ENCODE results near the gene HIPK2.

HIPK2 gene

DNA sequence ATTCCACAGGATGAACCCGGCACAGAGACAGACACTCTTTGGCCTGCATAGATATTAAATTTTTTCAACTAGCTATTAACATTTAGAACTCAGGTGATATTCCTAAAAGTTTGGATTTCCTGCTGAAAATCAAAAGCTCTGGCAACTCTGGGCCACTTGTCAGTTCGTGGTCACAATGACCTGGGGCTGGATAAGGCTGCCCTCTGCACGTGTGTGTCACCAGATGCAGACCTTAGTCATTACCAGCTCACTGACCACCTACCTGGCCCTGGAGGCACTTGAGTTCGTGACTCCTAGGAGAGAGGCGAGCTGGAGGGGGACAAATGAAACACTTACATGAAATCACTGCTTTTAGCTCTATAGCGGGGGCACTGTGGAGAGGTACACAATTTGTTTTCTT is 126.5 kb downstream of the HIPK2 start:
- DNase-seq (ENCODE audit: low read depth, low spot score): no peak

DNA sequence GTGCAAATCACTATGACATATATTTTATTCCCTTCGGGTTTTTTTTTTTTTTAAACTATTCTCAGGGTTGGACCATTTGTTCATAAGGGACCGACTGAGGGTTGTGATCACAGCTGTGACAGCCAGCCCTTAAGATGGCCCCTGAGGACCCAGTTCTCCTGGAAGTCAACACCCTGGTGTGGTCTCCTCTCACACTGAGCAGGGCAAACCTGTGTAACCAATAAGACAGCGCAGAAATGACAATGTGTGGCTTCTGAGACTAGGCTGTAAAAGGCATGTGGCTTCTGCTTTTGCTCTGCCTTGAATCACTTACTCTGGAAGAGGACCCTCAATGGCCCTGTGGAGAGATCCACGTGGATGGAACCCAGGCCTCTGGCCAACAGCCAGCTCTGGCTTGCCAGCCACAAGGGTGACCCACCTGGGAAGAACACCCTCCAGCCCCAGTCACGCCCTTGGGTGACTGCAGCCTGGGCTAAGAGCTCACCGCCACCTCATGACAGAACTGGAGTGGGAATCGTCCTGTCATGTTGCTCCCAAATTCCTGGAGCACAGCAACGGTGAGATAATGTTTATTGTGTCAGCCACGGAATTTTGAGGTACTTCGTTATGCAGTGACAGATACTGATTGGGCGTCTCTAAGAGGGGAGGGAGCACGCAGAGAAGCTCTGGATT is 127.2 kb downstream of the HIPK2 start:
- no peak for DNase-seq (ENCODE audit: low read depth, low spot score)

DNA sequence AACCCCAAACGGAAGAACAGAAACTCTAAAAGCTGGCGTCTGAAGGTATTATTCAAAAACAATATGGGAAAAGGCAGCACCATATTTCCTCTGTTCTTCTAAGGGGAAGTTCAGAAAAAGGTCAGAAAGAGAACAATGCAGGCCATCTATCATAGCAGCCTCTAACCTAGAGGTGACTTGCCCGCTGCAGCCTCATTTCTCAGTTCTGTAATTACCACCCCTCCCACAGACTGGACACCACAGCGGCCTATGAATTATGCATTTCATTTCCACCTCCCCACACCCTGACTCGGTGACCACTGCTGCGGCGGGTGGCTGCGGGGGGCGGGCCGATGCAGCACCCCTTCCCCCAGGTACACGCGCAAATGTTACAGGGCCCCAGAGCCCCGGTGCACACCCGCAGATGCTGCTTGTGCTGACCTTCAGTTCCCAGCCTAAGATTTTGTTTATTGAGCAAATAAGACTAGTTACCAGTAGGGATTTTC is 128.8 kb downstream of the HIPK2 start:
- DNase-seq (ENCODE audit: low read depth, low spot score): no peak

DNA sequence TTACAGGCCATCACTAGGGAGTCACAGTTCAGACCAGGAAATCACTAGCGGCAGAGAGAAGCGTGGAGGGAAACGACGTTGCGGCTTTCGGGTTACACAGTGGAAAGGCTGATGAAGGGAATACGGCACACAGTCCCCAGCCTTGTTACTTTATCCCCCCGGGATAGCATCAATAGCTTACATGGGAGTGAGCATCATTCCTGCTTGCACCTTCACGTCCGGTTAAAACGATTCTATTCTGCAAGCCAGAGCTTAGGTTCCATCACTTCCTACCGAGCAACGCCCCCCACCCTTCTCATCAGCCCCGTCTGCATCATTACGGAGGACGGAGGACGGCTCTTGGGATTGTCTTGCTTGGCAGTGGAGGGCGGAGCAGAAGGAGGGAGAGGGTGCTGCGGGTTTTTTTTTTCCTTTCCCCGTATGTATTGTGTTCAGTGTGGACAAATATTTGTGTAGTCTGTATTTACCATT is 129.4 kb downstream of the HIPK2 start:
- DNase-seq (ENCODE audit: low read depth, low spot score): no peak

DNA sequence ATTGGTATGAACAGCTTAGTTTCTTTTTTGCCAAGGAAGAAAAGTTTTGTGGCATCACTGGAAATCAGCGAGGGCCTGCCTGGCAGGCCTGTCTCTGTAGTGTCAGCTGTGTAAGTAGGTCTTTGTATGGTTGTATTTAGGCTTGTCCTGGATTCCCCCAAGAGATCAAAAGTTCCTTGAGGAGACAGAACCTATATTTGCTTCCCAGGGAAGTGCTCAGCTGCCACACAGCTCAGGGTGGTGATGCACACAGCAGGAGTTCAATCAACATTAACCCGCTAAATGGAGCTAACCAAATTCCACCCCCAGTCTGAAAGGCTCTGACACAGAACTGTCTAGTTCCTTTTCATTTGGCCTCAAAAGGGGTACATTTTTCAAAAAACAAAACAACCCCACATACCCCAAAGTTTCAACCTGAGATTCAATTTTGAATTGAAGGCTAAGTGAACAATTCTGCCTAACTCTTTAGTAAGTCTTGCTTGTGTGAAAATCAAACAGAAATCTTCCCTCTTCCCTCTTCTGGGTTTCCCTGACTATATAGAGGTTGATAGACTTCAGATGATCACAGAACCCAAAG is 129.9 kb downstream of the HIPK2 start:
- no peak for DNase-seq (ENCODE audit: low read depth, low spot score)

DNA sequence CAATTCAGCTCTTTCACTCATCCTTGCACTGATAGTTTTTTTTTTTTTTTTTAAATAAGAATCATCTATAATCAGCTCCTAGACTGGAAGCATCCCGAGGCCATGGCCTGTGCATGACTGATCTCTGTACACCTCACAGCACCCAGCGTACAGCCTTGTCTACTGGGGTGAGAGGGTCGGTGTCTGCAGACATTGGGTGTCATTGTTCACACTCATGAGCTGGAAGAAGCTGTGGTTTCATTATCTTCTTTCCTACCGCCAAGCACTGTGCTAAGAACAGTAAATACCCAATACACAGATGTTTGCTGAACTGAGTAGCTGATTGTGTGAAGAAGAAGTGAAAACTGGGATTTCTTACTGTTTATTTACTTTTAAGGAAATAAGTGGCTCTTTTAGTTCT is 130.7 kb downstream of the HIPK2 start:
- no peak for DNase-seq (ENCODE audit: low read depth, low spot score)

DNA sequence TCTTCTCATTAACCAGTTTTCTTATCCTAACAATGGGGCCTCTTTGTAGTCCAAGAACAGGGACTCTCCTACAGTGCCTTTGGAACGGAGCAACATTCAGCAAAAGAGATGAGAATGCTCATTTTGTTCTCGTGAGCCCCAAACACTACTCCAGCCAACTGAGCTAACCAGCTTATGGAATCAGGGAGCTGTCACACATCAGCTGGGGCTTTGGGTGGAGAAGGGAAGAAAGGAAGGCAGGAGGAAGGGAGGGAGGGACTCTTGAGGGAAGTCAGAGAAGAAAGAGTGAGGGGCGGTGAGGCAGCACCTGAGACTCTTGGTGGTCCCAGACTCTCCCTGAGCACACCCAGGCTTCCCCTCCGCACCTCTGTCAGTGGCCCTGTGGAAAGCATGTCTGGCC is 131.2 kb downstream of the HIPK2 start:
- DNase-seq (ENCODE audit: low read depth, low spot score): no peak

DNA sequence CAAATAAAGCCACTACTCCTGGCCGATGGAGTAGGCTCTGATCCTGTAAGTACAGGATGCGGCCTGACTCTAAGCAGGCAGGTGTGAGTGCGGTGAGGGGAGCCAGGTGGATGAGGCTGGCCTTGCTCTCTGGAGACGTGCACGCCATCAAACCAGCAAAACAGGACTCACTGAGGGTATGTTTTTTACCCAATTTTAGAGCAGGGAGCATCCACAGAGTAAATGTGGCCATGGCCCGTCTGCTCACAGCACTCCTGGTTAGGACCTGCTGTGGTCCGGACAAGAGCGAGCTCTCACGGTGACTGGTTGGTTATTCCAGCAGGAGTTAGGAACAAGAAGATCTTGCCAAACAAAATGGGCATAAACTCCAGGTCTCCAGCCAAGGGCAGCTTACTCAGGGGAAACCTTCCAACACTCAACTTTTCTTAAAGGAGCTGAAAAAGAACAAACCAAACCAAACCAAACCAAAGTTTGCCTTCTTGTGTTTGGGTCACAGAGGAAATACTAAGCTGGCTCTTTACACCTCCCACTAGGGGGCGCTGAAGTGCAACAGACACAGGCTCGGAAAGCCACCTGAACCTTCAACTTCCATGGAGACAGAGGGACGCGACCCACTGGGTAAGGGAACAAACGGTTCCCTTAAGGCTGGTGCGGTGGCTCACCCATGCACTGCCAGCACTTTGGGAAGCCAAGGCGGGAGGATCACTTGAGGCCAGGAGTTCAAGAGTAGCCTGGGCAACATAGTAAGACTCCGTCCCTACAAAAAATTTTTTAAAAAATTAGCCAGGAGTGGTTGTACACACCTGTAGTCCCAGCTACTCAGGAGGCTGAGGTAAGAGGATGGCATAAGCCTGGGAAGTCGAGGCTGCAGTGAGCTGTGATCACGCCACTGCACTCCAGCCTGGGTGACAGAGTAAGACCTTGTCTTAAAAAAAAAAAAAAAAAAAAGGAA is 131.9 kb downstream of the HIPK2 start:
- peak; percentile 63 for DNase-seq (ENCODE audit: low read depth, low spot score)

DNA sequence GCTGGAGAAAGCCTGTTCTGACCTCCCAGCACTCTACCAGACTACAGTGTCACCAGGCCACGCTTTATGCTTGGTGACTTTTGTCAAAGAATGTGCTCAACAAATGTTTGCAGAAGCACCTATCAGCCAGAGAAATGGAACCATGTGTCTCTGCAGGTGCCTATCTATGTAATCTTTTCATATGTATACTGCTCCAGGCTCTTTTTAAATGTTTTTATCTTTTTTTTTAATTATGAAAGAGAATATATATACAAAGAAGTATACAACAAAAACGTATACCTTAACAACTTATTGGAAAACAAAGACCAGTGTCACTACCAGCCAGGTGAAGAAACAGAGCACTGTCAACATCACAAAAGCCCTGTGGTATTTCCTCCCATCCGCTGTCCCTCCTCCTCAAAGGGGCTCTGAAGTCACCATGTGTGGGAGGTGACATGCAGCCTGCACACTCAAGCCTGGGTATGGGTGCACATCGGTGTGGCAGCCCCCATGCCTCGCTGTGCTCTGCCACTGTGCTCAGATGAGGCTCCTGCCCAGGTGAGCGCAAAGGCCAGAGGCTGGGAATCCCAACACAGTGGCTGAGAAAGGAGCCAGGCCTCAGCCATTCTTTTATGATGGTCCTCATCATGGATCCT is 133.7 kb downstream of the HIPK2 start:
- no peak for DNase-seq (ENCODE audit: low read depth, low spot score)

DNA sequence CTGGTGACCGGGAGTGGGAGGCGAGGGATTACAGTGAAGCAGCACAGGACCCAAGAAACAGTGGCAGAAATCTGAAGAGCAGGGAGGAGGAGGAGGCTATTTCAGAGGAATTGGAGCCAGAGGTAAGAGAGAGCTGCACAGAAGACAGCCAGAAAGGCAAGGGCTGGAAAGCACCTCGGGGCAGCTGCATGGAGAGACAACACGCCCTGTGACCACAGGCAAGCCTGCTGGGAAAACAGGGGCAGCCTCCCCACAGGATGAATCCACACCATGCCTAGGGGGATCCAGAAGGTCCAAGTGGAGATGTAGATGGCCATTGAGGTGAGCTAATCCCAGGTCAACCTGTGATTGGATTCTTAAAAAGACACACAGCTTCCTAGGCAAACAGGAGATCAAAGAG is 135.5 kb downstream of the HIPK2 start:
- DNase-seq (ENCODE audit: low read depth, low spot score): no peak

DNA sequence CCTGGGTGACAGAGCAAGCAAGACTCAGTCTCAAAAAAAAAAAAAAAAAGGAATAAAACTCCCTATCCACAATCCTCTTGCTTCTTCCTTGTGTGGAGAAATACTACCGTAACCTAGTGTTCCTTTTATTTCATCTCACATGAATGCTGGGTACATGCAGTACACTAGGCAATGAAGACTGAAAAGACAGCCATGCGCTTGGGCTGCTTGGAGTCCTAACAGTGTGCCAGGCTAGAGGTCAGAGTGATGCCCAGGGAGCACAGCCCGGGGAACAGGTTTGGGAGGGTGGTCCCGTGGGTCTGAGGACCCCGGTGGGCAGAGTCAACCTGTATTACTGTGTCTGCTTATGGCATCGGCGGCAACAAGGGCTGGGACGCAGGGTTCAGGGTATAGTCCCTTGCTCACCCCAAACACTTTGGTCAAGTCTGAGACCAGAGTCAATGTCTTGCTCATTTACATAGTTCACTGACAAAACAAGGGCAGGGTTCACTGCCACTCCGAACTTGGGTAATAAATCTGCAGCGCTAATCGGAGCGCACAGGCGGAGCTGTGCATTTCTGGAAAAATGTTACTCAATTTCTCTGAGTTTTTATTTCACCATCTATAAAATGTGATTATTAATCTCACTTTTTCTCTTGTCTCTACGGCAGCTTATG is 136.3 kb downstream of the HIPK2 start:
- DNase-seq (ENCODE audit: low read depth, low spot score): no peak

DNA sequence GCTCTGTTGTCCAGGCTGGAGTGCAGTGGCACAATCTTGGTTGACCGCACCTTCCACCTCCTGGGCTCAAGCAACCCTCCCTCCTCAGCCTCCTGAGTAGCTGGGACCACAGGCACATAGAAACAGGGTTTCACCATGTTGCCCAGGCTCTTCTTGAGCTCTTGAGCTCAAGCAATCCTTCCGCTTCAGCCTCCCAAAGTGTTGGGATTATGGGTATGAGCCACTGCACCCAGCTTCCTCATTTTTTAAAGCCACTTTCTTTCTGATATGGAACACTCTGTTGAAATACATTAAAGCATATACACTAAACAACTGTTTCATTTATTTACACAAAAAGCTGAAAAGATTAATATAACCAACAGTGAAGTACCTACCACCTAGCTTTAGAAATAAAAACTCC is 137.1 kb downstream of the HIPK2 start:
- no peak for DNase-seq (ENCODE audit: low read depth, low spot score)

DNA sequence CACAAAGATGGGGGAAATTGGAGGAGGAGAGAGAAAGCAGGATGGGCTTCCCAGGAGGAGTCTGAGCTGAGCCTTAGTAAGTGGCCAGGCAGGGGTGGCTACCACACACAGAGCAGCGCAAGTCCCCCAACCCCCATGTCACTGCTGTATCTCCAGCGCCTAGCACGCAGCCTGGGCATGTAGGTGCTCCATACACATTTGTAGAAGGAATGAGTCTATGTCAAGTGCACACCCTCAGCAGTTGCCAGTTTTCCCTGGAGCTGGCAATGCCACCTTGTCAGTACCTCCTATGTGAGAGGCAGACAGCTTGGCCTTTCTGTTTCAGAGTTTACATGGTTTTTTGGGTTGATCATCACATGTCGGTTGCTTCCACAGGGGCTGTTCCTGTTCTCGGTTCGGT is 138.2 kb downstream of the HIPK2 start:
- no peak for DNase-seq (ENCODE audit: low read depth, low spot score)

DNA sequence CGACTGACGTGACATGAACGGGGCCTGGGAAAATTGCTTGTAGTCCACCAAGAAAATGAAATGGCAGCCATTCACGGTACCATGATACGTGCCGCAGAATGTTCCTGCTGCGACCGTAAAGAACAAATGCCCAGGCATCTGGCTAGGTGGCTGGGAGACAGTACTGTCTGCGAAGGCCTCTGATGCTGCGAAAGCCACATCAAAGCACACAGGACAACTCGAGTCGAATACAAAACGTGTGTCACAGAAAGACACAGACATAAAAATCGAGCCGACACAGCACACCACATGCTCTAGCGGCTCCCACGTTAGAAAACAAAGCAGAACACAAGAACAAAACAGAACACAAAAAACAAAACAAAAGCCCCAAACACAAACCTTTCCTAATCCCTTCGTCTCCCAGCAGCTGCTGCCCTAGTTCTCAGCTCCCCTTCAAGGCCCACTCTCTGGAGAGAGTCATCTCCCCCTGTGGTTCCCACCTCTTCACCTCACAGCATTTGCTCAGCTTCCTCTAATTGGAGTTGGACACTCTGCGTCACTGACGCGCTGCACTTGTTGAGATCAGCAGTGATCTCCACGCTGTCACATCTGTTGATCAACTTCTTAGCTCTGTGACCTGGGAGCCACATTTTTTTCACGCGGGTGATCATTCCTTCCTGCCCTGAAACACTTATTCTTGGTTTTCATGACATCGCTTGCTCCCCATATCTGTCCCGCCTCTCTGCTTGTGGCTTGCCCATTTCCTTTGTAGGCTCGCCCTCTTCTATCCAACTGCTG is 142.1 kb downstream of the HIPK2 start:
- DNase-seq (ENCODE audit: low read depth, low spot score): no peak

DNA sequence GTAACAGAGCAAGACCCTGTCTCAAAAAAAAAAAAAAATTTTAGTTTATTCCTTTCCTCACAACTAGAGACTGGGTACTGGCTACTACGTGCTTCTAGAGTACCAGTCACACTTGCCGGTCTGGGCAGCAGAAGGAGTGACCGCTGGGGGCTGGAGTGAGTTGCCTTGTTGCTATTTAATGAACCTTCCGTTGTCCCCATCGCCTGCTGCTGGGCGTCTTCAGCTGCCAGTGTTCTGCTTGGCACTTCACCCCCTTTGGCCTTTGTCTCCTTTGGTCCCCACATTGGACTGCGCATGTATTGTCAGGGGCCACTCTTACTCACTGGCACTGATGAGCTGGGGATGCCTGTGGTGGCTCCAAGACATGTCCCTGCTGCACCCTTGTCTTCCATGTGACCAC is 143.7 kb downstream of the HIPK2 start:
- no peak for DNase-seq (ENCODE audit: low read depth, low spot score)

DNA sequence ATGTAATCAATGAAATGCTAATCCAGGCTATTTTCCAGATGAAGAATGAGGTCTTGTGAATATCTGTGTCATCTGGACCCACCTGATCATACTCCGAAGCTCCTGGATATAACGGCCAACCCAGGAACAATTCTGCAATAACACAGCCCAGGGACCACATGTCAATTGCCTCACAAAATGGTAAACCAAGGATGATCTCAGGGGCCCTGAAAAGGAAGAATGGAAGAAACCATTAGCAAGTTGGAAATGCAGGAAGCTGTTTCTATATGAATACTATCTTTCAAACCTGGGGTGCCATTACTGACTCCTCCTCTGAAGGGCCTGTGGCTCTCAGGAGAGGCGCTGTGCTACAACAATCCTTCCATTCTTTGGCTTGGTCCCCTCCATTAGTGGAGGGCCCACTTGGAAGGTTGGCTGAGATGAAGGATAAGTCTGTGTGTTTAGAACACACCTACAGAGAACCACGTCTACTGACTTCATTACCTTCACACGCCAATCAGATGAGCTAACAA is 146.2 kb downstream of the HIPK2 start:
- DNase-seq (ENCODE audit: low read depth, low spot score): no peak

DNA sequence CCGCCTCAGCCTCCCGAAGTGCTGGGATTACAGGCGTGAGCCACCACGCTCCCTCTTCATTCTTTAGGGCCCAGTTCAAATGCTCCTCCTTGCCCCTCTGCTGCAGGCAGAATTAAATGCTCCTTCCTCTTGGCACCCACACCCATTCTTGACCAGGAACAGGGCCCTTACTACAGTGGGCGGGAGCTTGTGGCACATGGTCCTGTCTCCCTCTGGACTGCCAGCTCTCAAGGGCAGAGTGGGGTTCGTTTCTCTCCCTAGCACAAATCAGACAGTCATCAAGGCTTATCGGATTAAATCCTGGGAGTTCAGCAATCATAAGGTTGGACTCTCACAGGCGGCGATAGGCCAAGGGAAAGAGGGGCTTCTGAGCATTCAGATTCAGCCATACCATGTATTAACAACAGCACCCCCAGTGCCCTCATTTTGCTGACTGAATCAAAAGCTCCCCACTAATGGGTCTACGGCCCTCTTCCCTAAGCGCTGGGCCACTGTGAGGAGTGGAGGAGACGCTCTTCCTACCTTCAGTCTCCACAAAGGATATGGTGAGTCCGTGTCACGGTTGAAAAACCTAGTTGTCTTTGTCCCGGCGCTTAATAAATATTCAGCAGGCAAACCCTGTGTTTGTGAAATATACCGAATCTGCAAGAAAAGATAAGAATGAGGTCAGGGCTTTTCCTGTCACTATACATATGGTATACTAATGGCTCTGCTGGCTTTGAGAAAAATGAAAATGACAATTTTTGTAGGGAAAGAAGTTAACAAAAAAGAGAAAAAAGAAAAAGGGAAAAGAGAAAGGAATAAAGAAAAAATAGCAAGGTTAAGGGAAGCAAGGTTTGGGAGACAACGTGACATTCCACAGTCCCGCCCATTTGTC is 146.9 kb downstream of the HIPK2 start:
- DNase-seq (ENCODE audit: low read depth, low spot score): no peak

DNA sequence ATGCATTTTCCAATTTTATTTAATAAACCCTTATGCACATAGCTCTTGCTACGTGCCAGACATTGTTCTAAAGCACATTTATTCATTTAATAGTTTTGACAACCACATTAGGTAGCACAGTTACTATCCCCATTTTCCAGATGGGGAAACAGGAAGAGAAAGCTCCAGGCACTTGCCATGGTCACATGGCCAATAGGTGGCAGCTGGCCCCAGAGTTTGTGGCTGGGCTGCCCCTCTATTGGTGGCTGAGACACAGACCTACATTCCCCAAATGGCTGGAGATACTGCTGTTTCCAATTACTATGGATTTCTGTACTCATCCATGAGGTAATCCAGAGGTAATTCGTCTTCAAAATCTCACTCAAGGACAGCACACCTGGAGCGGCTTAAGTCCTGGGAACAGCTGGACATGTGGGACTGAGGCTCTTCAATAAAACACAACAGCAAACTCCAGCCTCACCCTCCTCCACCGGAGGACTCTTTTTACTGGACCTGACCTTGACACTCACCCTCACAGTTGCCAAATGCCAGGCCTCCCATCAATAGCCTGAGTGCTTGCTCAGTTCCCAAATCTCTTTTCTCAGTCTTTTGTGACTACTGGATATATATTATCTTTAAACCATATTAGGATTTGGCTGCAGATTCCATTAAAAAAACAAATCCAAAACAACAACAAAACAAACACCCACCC is 148.3 kb downstream of the HIPK2 start:
- no peak for DNase-seq (ENCODE audit: low read depth, low spot score)

DNA sequence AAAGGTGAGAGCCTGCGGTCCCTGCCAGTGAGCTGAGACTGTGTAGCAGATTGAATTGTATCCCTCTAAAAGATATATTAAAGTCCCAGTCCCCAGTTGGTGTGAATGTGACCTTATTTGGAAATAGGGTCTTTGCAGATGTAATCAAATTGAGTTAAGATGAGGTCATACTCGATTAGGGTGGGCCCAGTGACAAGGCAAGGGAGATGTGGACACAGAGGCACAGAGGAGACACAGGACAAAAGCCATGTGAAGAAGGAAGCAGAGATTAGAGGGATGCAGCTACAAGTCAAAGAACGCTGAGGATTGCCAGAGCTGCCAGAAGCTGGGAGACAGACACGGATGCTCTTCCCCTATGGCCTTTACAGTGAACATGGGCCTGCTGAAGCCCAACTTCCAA is 150.0 kb downstream of the HIPK2 start:
- no peak for DNase-seq (ENCODE audit: low read depth, low spot score)
